ENCODE results near the gene ADISSP.
A peak's percentile ranks its signal among the peaks of the same experiment; 100 is the strongest.

ADISSP gene

DNA sequence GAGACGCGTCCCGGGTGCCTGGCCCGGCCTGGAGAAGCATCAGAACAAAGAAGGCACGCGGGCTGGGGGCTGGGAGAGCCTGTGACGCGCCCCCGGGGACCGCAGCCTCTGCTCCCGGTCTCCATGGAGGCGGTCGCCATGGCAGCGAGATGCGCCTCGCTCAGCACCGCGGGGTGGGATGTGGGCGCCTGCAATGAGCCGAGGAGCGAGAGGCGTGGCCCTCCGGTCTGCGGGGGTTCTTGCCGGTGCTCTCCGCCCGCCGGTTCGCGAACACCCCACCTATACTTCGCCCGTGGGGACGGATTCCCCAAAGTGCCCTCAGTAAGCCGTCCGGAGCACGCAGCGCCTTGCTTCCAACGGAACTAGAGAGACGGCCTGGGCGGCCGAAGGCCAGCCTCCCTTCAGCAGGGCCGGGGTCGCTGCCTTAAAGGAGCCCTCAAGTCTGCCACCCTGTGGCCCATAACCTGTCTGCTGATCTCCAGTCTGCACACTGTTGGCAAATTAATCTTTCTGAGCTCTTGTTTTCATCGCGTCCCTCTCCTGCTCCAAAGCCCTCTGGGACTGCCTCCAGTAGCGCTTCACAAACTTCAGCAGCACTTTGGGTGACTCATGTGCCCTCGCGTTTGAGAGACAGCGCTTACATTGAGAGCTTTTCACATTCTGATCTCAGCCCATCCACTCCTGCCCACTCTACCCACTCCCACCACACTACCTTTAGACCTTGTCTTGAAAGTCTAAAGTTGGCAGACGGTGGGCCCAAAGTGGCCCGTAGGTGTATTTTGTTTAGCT lies 983 bp upstream of the ADISSP start (continued):
- TF ChIP-seq, protein P1, sequence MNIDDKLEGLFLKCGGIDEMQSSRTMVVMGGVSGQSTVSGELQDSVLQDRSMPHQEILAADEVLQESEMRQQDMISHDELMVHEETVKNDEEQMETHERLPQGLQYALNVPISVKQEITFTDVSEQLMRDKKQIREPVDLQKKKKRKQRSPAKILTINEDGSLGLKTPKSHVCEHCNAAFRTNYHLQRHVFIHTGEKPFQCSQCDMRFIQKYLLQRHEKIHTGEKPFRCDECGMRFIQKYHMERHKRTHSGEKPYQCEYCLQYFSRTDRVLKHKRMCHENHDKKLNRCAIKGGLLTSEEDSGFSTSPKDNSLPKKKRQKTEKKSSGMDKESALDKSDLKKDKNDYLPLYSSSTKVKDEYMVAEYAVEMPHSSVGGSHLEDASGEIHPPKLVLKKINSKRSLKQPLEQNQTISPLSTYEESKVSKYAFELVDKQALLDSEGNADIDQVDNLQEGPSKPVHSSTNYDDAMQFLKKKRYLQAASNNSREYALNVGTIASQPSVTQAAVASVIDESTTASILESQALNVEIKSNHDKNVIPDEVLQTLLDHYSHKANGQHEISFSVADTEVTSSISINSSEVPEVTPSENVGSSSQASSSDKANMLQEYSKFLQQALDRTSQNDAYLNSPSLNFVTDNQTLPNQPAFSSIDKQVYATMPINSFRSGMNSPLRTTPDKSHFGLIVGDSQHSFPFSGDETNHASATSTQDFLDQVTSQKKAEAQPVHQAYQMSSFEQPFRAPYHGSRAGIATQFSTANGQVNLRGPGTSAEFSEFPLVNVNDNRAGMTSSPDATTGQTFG (tag by site-specific recombination; IDR thresholded peaks at IDR 0.05; ENCODE audit: borderline replicate concordance) = no peak
- no peak for TF ChIP-seq ZNF548 (tag by site-specific recombination; IDR thresholded peaks at IDR 0.05)
- no peak for TF ChIP-seq ZNF184 (tag by site-specific recombination; IDR thresholded peaks at IDR 0.05)
- no peak for TF ChIP-seq ZNF112 (tag by site-specific recombination; IDR thresholded peaks at IDR 0.05)
- no peak for TF ChIP-seq PBX3 (CRISPR knock-in tag; IDR thresholded peaks at IDR 0.05)
- TF ChIP-seq ZXDB (tag by site-specific recombination; IDR thresholded peaks at IDR 0.05) = no peak
- peak; percentile 8; the same call in 1 of the 2 replicates for TF ChIP-seq KLF1 (tag by site-specific recombination; IDR thresholded peaks at IDR 0.05)
- TF ChIP-seq, protein P2, sequence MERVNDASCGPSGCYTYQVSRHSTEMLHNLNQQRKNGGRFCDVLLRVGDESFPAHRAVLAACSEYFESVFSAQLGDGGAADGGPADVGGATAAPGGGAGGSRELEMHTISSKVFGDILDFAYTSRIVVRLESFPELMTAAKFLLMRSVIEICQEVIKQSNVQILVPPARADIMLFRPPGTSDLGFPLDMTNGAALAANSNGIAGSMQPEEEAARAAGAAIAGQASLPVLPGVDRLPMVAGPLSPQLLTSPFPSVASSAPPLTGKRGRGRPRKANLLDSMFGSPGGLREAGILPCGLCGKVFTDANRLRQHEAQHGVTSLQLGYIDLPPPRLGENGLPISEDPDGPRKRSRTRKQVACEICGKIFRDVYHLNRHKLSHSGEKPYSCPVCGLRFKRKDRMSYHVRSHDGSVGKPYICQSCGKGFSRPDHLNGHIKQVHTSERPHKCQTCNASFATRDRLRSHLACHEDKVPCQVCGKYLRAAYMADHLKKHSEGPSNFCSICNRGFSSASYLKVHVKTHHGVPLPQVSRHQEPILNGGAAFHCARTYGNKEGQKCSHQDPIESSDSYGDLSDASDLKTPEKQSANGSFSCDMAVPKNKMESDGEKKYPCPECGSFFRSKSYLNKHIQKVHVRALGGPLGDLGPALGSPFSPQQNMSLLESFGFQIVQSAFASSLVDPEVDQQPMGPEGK (tag by site-specific recombination; IDR thresholded peaks at IDR 0.05) = 0 out of 2 replicates have a peak, but pooled peaks have one; percentile 13
- TF ChIP-seq SCRT1 (tag by site-specific recombination; IDR thresholded peaks at IDR 0.05; ENCODE audit: borderline replicate concordance) = no peak
- TF ChIP-seq ZFP69B (tag by site-specific recombination; IDR thresholded peaks at IDR 0.05) = no peak; the same call in 1 of the 2 replicates
- TF ChIP-seq MZF1 (tag by site-specific recombination; IDR thresholded peaks at IDR 0.05; ENCODE audit: borderline replicate concordance) = no peak
- no peak for TF ChIP-seq ZNF416 (tag by site-specific recombination; IDR thresholded peaks at IDR 0.05)
- TF ChIP-seq ZSCAN23 (tag by site-specific recombination; IDR thresholded peaks at IDR 0.05) = no peak
- TF ChIP-seq ZSCAN16 (tag by site-specific recombination; IDR thresholded peaks at IDR 0.05) = no peak
- TF ChIP-seq ZNF114 (tag by site-specific recombination; IDR thresholded peaks at IDR 0.05) = no peak
- no peak for TF ChIP-seq PRDM2 (tag by site-specific recombination; IDR thresholded peaks at IDR 0.05; ENCODE audit: borderline replicate concordance)
- no peak for TF ChIP-seq WT1 (tag by site-specific recombination; IDR thresholded peaks at IDR 0.05)
- TF ChIP-seq TCF7L2 (IDR thresholded peaks at IDR 0.05; ENCODE audit: borderline replicate concordance, low read depth, low read length) = no peak
- no peak for TF ChIP-seq ZNF341 (tag by site-specific recombination; IDR thresholded peaks at IDR 0.05; ENCODE audit: low read depth)
- TF ChIP-seq ZNF169 (tag by site-specific recombination; IDR thresholded peaks at IDR 0.05) = no peak
- TF ChIP-seq ZEB2 (tag by site-specific recombination; IDR thresholded peaks at IDR 0.05) = no peak
- no peak for TF ChIP-seq ZNF830 (tag by site-specific recombination; IDR thresholded peaks at IDR 0.05; ENCODE audit: low read depth)
- TF ChIP-seq ZNF157 (tag by site-specific recombination; IDR thresholded peaks at IDR 0.05) = no peak
- TF ChIP-seq ZNF561 (tag by site-specific recombination; IDR thresholded peaks at IDR 0.05; ENCODE audit: borderline replicate concordance) = no peak; the same call in 1 of the 2 replicates
- TF ChIP-seq ZNF266 (tag by site-specific recombination; IDR thresholded peaks at IDR 0.05; ENCODE audit: low read depth) = no peak
- no peak for TF ChIP-seq ZBTB21 (tag by site-specific recombination; IDR thresholded peaks at IDR 0.05)
- no peak for TF ChIP-seq ZBTB6 (tag by site-specific recombination; IDR thresholded peaks at IDR 0.05)
- no peak for TF ChIP-seq SCRT2 (tag by site-specific recombination; IDR thresholded peaks at IDR 0.05)
